GM18505 (cell line): ENCODE results near the gene PCDHA9.
"Not testable (repeated sequence)": the region's sequence is repeated elsewhere in the genome, so short reads cannot be mapped to it uniquely, and the experiment has no call there.

ENCODE experiments used
- ATAC-seq: cut with Tn5 transposase; IDR thresholded peaks from one replicate; pipeline ENCODE4 v1.9.1; 2021; ENCODE audit not compliant: unreplicated experiment
- POLR2A ChIP-seq: IDR thresholded peaks from 4 replicates; pipeline ENCODE4 v1.6.1; 2011; ENCODE audit warnings: borderline replicate concordance; ENCODE audit not compliant: insufficient read depth, insufficient read length; ENCODE audit errors: extremely low read depth

The PCDHA9 gene

GRCh38 chr5:140855772-140856674, 7.8 kb downstream of the PCDHA9 start, which contains the start of gene PCDHA10:
Gene PCDHA10, plus strand, starts transcription at chr5:140855897. Its CDS starts 152 bp downstream, at chr5:140856049.
- ATAC-seq = no peak
- no peak for TF ChIP-seq POLR2A

GRCh38 chr5:140857177-140857986, 9.2 kb downstream of the PCDHA9 start:
- ATAC-seq = no peak
- no peak for TF ChIP-seq POLR2A

DNA sequence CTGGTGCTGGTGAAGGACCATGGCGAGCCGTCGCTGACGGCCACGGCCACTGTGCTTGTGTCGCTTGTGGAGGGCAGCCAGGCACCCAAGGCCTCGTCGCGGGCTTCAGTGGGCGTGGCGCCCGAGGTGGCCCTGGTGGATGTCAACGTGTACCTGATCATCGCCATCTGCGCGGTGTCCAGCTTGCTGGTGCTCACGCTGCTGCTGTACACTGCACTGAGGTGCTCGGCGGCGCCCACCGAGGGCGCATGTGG, 9.7 kb downstream of the PCDHA9 start:
- ATAC-seq = no peak
- TF ChIP-seq POLR2A = no peak

DNA sequence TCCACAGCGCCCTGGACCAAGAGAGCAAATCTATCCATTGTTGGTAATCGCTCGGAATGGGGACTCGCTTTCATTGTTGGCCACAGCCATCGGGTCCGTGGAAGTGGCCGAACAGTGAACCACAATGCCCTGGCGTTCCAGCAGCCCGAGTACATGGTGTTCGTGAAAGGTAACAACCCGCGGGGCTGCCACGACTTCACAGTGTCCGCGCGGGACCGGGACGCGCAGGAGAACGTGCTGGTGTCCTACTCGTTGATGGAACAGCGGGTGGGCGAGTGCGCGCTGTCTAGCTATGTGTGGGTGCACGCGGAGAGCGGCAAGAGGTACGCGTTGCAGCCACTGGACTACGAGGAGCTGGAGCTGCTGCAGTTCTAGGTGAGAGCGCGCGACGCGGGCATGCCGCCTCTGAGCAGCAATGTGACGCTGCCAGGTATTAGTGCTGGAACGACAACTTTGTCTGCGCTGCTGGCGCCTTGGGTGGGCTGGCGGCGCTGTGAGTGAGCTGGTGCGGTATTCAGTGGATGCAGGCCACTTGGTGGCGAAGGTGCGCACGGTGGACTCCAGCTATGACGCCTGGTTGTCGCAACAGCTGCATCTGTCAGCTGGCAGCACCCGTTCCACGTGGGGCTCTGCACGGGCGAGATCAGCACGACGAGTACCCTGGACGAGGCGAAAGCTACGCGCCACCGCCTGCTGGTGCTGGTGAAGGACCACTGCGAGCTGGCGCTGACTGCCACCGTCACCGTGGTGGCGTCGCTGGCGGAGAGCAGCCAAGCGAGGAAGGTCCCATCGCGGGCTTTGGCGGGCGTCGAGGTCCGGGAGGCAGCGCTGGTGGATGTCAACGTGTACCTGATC, 14.5 kb downstream of the PCDHA9 start:
- no peak for ATAC-seq

GRCh38 chr5:140868721-140869554, 20.8 kb downstream of the PCDHA9 start, which contains the start of gene PCDHA11:
Gene PCDHA11, plus strand, starts transcription at chr5:140868957. Its CDS starts 147 bp downstream, at chr5:140869104.
- TF ChIP-seq POLR2A = no peak
- no peak for ATAC-seq

More for the DNA sequence above, 14.5 kb downstream of the PCDHA9 start:
- TF ChIP-seq POLR2A = no peak

DNA sequence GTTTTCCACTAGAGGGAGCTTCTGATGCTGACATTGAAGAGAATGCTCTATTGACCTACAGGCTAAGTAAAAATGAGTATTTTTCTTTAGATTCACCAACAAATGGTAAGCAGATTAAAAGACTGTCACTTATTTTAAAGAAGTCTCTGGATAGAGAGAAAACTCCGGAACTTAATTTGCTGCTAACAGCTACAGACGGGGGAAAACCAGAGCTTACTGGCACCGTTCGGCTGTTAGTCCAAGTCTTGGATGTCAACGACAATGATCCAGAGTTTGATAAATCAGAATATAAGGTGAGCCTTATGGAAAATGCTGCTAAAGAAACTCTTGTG, 21.3 kb downstream of the PCDHA9 start:
- no peak for TF ChIP-seq POLR2A
- ATAC-seq = no peak

- TF ChIP-seq POLR2A = no peak
- no peak for ATAC-seq
Observed at GRCh38 chr5:140870221-140871201, 22.3 kb downstream of the PCDHA9 start.

DNA sequence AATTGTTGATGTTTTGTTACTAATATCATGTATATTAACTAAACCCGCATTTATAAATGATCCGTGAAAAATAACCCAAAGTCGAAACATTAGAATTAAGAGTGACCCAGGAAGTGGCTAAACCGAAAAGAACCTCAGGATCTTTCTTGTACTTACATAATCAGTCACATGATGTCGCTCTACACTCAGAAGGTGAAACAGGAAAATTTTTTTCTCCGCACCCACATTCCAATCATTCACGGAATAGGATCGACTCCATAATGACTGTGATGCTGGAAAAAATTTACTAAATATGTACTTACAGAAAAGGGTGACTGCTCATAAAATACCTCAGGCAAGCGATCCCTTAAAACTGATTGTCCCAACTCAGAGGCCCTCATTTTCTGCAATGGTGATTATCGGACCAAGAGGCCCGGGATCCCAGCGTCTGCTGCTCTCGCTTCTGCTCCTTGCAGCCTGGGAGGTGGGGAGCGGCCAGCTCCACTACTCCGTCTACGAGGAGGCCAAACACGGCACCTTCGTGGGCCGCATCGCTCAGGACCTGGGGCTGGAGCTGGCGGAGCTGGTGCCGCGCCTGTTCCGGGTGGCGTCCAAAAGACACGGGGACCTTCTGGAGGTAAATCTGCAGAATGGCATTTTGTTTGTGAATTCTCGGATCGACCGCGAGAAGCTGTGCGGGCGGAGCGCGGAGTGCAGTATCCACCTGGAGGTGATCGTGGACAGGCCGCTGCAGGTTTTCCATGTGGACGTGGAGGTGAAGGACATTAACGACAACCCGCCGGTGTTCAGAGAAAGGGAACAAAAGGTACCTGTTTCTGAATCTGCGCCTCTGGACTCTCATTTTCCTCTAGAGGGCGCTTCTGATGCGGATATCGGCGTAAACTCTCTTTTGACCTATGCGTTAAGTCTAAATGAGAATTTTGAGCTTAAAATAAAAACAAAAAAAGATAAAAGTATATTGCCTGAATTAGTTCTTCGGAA, 27.2 kb downstream of the PCDHA9 start, which contains the start of gene PCDHA12:
PCDHA12 (plus strand) TSS at position 224 of the 981 bp plus-strand sequence; CDS start at position 389, 165 bp downstream.
- TF ChIP-seq POLR2A = no peak
- ATAC-seq = no peak

DNA sequence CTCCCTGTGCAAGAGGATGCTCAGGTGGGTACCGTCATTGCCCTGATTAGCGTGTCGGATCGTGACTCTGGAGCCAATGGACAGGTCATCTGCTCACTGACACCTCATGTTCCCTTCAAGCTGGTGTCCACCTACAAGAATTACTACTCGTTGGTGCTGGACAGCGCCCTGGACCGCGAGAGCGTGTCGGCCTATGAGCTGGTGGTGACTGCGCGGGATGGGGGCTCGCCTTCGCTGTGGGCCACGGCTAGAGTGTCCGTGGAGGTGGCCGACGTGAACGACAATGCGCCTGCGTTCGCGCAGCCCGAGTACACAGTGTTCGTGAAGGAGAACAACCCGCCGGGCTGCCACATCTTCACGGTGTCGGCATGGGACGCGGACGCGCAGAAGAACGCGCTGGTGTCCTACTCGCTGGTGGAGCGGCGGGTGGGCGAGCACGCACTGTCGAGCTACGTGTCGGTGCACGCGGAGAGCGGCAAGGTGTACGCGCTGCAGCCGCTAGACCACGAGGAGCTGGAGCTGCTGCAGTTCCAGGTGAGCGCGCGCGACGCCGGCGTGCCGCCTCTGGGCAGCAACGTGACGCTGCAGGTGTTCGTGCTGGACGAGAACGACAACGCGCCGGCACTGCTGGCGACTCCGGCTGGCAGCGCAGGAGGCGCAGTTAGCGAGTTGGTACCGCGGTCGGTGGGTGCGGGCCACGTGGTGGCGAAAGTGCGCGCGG, 28.5 kb downstream of the PCDHA9 start:
- not testable (repeated sequence) for ATAC-seq

GRCh38 chr5:140877262-140877581, 29.0 kb downstream of the PCDHA9 start:
- ATAC-seq = no peak

More at GRCh38 chr5:140877262-140877581, 29.0 kb downstream of the PCDHA9 start:
- no peak for TF ChIP-seq POLR2A
